GM12872 (cell line): ENCODE results near the gene UNKL.
A peak's percentile ranks its signal among the peaks of the same experiment; 100 is the strongest.

Source experiments
- CTCF ChIP-seq: IDR thresholded peaks from 3 replicates; pipeline ENCODE4 v1.5.1; 2011; ENCODE audit warnings: low read depth, mild to moderate bottlenecking, low read length, moderate library complexity; ENCODE audit not compliant: insufficient read depth

Gene UNKL

GRCh38 chr16:1416521-1416941 is 2.0 kb upstream of the UNKL start:
- no peak for TF ChIP-seq CTCF

GRCh38 chr16:1413684-1414531 is 596 bp downstream of the UNKL start:
- peak; percentile 69 for TF ChIP-seq CTCF

- TF ChIP-seq CTCF, result no peak
Measured at GRCh38 chr16:1412847-1413246, 1.7 kb downstream of the UNKL start.

- TF ChIP-seq CTCF, result no peak
Measured at GRCh38 chr16:1408171-1408837, 6.2 kb downstream of the UNKL start.

GRCh38 chr16:1407753-1408152 is 6.8 kb downstream of the UNKL start:
- no peak for TF ChIP-seq CTCF

- no peak for TF ChIP-seq CTCF
Measured at GRCh38 chr16:1403733-1404132, 10.8 kb downstream of the UNKL start.

GRCh38 chr16:1403036-1403435 is 11.5 kb downstream of the UNKL start:
- no peak for TF ChIP-seq CTCF
